ENCODE data around the gene SPRY2. TPM values are rescaled to one million over a fixed set of nuclear protein-coding genes. Genes with fewer than 3 reads are reported as not detected.
"Not testable (repeated sequence)": the region's sequence is repeated elsewhere in the genome, so short reads cannot be mapped to it uniquely, and the experiment has no call there.

The SPRY2 gene
- total RNA-seq, 2 experiments from 2014 or later, result 0.33 to 0.45 TPM

DNA sequence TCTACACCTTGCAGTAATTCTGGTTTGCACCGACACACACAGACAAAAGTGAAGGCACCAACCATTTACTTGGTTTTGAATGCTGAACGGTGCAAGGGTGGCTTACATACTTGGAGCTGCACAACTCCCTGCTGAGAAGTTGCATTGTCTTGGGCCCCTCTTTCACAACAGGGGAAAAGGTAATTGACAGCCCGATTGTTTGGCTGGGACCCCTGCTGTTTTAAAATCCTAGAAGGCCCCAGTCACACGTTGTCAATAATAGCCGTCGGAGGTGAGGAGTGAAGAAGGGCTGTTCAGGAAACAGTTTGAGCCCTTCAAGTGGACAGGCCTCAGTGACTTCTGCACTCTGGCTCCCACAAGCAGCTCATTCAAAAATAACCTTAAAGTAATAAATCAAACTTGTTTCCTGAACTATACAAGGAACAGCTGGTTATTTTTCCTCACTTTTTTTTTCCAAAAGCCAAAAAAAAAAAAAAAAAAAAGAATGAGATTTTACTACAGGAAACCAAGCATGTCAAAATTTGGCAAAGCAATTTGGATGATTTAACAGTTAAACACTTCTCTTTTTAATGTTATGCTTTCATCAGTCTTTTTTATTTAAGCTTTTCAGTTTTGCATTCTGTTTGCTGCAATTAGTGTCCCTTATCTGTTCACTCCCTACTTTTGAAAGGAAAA lies 19.0 kb upstream of the SPRY2 start:
- Histone ChIP-seq H3K4me1 (ENCODE audit: insufficient read depth, low read length) (no peaks in the 10 kb centered on the region), H3K36me3 (ENCODE audit: insufficient read depth, low read length) (no peaks in the 10 kb centered on the region), H3K27me3 (ENCODE audit: control insufficient read depth in 1 of 2, insufficient read depth in 2 of 2, low read length in 2 of 2) (no peaks in the 10 kb centered on the region), H3K4me3 (ENCODE audit: low read length) (no peak overlapping the region), H3K27ac (ENCODE audit: low read depth in 1 of 2, low read length in 2 of 2) (no peak overlapping the region), H3K9me3 (ENCODE audit: control insufficient read depth in 1 of 2, insufficient read depth in 1 of 2, low read length in 2 of 2) (no peaks in the 10 kb centered on the region)
- ChIA-PET POLR2A (no interaction called here), CTCF (no interaction called here)
- no peak for DNase-seq
- no peak overlapping the region for H3K27ac Mint-ChIP-seq
- no peaks in the 10 kb centered on the region for H3K9me3 Mint-ChIP-seq
- H3K4me3 Mint-ChIP-seq, result no peak overlapping the region
- ATAC-seq (ENCODE audit: poor library complexity), result no peak
- no peaks in the 10 kb centered on the region for H3K36me3 Mint-ChIP-seq (ENCODE audit: low read depth)
- H3K27me3 Mint-ChIP-seq, result no peaks in the 10 kb centered on the region
- H3K4me1 Mint-ChIP-seq (ENCODE audit: low read depth), result no peaks in the 10 kb centered on the region
- intact Hi-C loops (cut with DNase I, micrococcal nuclease), result loop anchor here in 1 of 2 experiments (10.0 kb wide), 1 partner anchor 685 kb away; no protein-coding TSS in a partner anchor
- TF ChIP-seq, protein P1, sequence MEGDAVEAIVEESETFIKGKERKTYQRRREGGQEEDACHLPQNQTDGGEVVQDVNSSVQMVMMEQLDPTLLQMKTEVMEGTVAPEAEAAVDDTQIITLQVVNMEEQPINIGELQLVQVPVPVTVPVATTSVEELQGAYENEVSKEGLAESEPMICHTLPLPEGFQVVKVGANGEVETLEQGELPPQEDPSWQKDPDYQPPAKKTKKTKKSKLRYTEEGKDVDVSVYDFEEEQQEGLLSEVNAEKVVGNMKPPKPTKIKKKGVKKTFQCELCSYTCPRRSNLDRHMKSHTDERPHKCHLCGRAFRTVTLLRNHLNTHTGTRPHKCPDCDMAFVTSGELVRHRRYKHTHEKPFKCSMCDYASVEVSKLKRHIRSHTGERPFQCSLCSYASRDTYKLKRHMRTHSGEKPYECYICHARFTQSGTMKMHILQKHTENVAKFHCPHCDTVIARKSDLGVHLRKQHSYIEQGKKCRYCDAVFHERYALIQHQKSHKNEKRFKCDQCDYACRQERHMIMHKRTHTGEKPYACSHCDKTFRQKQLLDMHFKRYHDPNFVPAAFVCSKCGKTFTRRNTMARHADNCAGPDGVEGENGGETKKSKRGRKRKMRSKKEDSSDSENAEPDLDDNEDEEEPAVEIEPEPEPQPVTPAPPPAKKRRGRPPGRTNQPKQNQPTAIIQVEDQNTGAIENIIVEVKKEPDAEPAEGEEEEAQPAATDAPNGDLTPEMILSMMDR (IDR thresholded peaks at IDR 0.05), result no peak

DNA sequence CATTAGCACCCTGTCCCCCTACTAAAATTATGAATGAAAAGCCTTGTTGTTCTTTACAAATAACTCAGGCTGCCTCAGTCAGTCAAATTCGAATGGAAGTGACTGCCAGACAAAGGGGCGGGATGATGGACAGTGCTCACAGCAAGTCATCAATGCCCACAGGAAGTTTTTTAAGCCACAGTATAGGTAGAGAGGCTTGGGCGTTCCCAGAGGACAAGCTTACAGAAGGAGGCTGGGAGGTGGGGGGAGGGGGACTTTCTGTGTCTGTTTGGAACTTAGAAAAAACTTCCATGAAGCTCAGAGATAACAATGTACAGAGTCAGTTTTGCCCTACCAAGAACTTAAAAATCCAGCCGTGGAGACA lies 18.5 kb upstream of the SPRY2 start:
- POLR2A ChIA-PET, result no interaction called here

DNA sequence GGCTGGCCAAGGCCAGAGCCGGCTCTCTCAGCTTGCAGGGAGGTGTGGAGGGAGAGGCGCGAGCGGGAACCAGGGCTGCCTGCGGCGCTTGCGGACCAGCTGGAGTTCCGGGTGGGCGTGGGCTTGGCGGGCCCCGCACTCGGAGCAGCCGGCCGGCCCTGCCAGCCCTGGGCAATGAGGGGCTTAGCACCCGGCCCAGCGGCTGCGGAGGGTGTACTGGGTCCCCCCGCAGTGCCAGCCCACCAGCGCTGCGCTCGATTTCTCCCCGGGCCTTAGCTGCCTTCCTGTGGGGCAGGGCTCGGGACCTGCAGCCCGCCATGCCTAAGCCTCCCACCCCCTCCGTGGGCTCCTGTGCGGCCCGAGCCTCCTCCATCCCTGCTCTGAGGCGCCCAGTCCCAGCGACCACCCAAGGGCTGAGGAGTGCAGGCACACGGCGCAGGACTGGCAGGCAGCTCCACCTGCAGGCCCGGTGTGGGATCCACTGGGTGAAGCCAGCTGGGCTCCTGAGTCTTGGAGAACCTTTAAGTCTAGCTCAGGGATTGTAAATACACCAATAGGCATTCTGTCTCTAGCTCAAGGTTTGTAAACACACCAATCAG lies 14.7 kb upstream of the SPRY2 start:
- H3K4me3 ChIP-seq (ENCODE audit: low read length); intact Hi-C loops (cut with DNase I, micrococcal nuclease); H3K27ac ChIP-seq (ENCODE audit: low read depth in 1 of 2, low read length in 2 of 2); DNase-seq; H3K36me3 ChIP-seq (ENCODE audit: insufficient read depth, low read length); H3K36me3 Mint-ChIP-seq (ENCODE audit: low read depth); H3K4me3 Mint-ChIP-seq; H3K4me1 ChIP-seq (ENCODE audit: insufficient read depth, low read length); H3K4me1 Mint-ChIP-seq (ENCODE audit: low read depth); H3K9me3 ChIP-seq (ENCODE audit: control insufficient read depth in 1 of 2, insufficient read depth in 1 of 2, low read length in 2 of 2); POLR2A ChIA-PET; ATAC-seq (ENCODE audit: poor library complexity); H3K27me3 Mint-ChIP-seq; H3K9me3 Mint-ChIP-seq; H3K27me3 ChIP-seq (ENCODE audit: control insufficient read depth in 1 of 2, insufficient read depth in 2 of 2, low read length in 2 of 2); CTCF ChIA-PET; H3K27ac Mint-ChIP-seq: not testable (repeated sequence)

More for the DNA sequence above, 18.5 kb upstream of the SPRY2 start:
- no peaks in the 10 kb centered on the region for H3K4me1 Mint-ChIP-seq (ENCODE audit: low read depth)
- intact Hi-C loops (cut with DNase I, micrococcal nuclease), result no loop called here
- no peaks in the 10 kb centered on the region for H3K9me3 Mint-ChIP-seq
- H3K4me3 Mint-ChIP-seq, result no peak overlapping the region
- DNase-seq, result no peak
- CTCF ChIA-PET, result no interaction called here
- no peak overlapping the region for H3K27ac ChIP-seq (ENCODE audit: low read depth in 1 of 2, low read length in 2 of 2)
- H3K27me3 ChIP-seq (ENCODE audit: control insufficient read depth in 1 of 2, insufficient read depth in 2 of 2, low read length in 2 of 2), result no peaks in the 10 kb centered on the region
- H3K4me3 ChIP-seq (ENCODE audit: low read length), result no peak overlapping the region
- TF ChIP-seq, protein P1 (IDR thresholded peaks at IDR 0.05), result no peak
- no peak overlapping the region for H3K27ac Mint-ChIP-seq
- H3K36me3 ChIP-seq (ENCODE audit: insufficient read depth, low read length), result no peaks in the 10 kb centered on the region
- H3K27me3 Mint-ChIP-seq, result no peaks in the 10 kb centered on the region
- no peaks in the 10 kb centered on the region for H3K36me3 Mint-ChIP-seq (ENCODE audit: low read depth)
- H3K4me1 ChIP-seq (ENCODE audit: insufficient read depth, low read length), result no peaks in the 10 kb centered on the region
- no peaks in the 10 kb centered on the region for H3K9me3 ChIP-seq (ENCODE audit: control insufficient read depth in 1 of 2, insufficient read depth in 1 of 2, low read length in 2 of 2)
- no peak for ATAC-seq (ENCODE audit: poor library complexity)

DNA sequence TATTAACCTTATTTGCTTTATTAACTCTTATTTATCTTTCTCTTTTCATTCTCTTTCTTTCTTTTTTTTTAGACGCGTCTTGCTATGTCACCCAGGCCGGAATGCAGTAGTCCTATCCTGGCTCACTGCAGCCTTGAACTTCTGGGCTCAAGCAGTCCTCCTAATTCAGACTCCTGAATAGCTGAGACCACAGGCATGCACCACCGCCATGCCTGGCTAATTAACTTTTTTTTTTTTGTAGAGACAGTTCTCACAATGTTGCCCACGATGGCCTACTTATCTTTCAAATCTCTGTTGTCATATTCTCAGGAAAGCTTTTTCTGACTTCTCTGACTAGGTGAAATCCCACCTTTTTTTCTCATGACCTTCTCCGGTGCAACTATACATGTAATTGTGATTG lies 7.8 kb upstream of the SPRY2 start:
- Histone ChIP-seq H3K27ac (ENCODE audit: low read depth in 1 of 2, low read length in 2 of 2) (no peak overlapping the region), H3K4me1 (ENCODE audit: insufficient read depth, low read length) (no peaks in the 10 kb centered on the region), H3K4me3 (ENCODE audit: low read length) (no peak overlapping the region), H3K27me3 (ENCODE audit: control insufficient read depth in 1 of 2, insufficient read depth in 2 of 2, low read length in 2 of 2) (peaks cover 0 to 18% of the 10 kb centered on the region in 2 experiments), H3K9me3 (ENCODE audit: control insufficient read depth in 1 of 2, insufficient read depth in 1 of 2, low read length in 2 of 2) (no peaks in the 10 kb centered on the region), H3K36me3 (ENCODE audit: insufficient read depth, low read length) (no peaks in the 10 kb centered on the region)
- TF ChIP-seq, protein P1 (IDR thresholded peaks at IDR 0.05), result no peak
- H3K9me3 Mint-ChIP-seq, result no peaks in the 10 kb centered on the region
- no peaks in the 10 kb centered on the region for H3K36me3 Mint-ChIP-seq (ENCODE audit: low read depth)
- ATAC-seq (ENCODE audit: poor library complexity), result no peak
- no peak for DNase-seq
- intact Hi-C loops (cut with DNase I, micrococcal nuclease), result no loop called here
- POLR2A ChIA-PET, result no interaction called here
- peaks cover under 1% of the 10 kb centered on the region for H3K4me1 Mint-ChIP-seq (ENCODE audit: low read depth)
- no peak overlapping the region for H3K4me3 Mint-ChIP-seq
- peaks cover 42% of the 10 kb centered on the region for H3K27me3 Mint-ChIP-seq
- CTCF ChIA-PET, result no interaction called here
- H3K27ac Mint-ChIP-seq, result no peak overlapping the region
